GM21367 (cell line): ENCODE measurements around the gene SRRM2.

Source experiments
- ATAC-seq: cut with Tn5 transposase; IDR thresholded peaks from one replicate; pipeline ENCODE4 v1.9.1; 2021; ENCODE audit not compliant: unreplicated experiment

Gene SRRM2

GRCh38 chr16:2791174-2791573 is 38.7 kb downstream of the SRRM2 start:
- no peak for ATAC-seq

- ATAC-seq: no peak
These were observed 40.5 kb downstream of the SRRM2 start for GRCh38 chr16:2792940-2793339.

- no peak for ATAC-seq
These were observed 43.1 kb downstream of the SRRM2 start for GRCh38 chr16:2795395-2796143.

GRCh38 chr16:2798723-2799204 is 46.3 kb downstream of the SRRM2 start:
- ATAC-seq: no peak

- no peak for ATAC-seq
These were observed 46.9 kb downstream of the SRRM2 start for GRCh38 chr16:2799205-2799858.

- no peak for ATAC-seq
These were observed 47.4 kb downstream of the SRRM2 start for GRCh38 chr16:2799859-2800226.

- no peak for ATAC-seq
These were observed 51.2 kb downstream of the SRRM2 start for GRCh38 chr16:2803545-2804195.

- no peak for ATAC-seq
These were observed 52.3 kb downstream of the SRRM2 start for GRCh38 chr16:2804728-2805127.

GRCh38 chr16:2806286-2806685 is 53.8 kb downstream of the SRRM2 start:
- no peak for ATAC-seq

GRCh38 chr16:2808181-2808580 is 55.7 kb downstream of the SRRM2 start:
- ATAC-seq: no peak

- no peak for ATAC-seq
These were observed 56.8 kb downstream of the SRRM2 start for GRCh38 chr16:2809149-2809760.

GRCh38 chr16:2810651-2811050 is 58.2 kb downstream of the SRRM2 start:
- no peak for ATAC-seq

- ATAC-seq: no peak
These were observed 59.4 kb downstream of the SRRM2 start for GRCh38 chr16:2811703-2812471.

GRCh38 chr16:2813771-2814221 is 61.4 kb downstream of the SRRM2 start:
- ATAC-seq: no peak

GRCh38 chr16:2814551-2815298 is 62.3 kb downstream of the SRRM2 start:
- no peak for ATAC-seq

- ATAC-seq: no peak
These were observed 62.9 kb downstream of the SRRM2 start for GRCh38 chr16:2815299-2815771.

- ATAC-seq: no peak
These were observed 64.4 kb downstream of the SRRM2 start, which contains the start of gene PRSS21 for GRCh38 chr16:2816751-2817339. Gene PRSS21 (plus strand): TSS chr16:2817237. CDS start chr16:2817269, 32 bp downstream.

- no peak for ATAC-seq
These were observed 65.2 kb downstream of the SRRM2 start for GRCh38 chr16:2817340-2818271.
